HCT116 (cell line): ENCODE results near the gene UAP1L1. TPM values are rescaled to one million over a fixed set of nuclear protein-coding genes. Genes with fewer than 3 reads are reported as not detected.

Source experiments
- ATAC-seq: fragments of 200-7000 bp; cut with Tn5 transposase; 2 replicates; pipeline ENCODE4 v1.9.1; 2020; ENCODE audit warnings: mild to moderate bottlenecking, moderate library complexity
- BruUV-seq: library from RNA; stranded (reverse); fragments of 400-500 nt; replicated peaks from 2 replicates; lab custom pipeline; 2021; lab: Mats Ljungman, UMichigan
- CTCF ChIA-PET: fragments of 300-600 bp; sonication (Branson Sonifier 250); formaldehyde crosslinking; loops from one replicate; lab custom pipeline; 2021; ENCODE audit warnings: antibody characterized with exemption; lab: Charles Lee
- POLR2A ChIA-PET: fragments of 300-600, 350-600 bp; sonication (Branson Sonifier 250); formaldehyde crosslinking; loops from one replicate; lab custom pipeline; 2021; ENCODE audit warnings: antibody characterized with exemption; lab: Charles Lee
- RAD21 ChIA-PET, 2 experiments: fragments of 300-600 bp; sonication (Branson Sonifier 250); formaldehyde crosslinking; loops; one replicate each; lab custom pipeline; 2023; ENCODE audit warnings: low total read pairs in 2 of 2; ENCODE audit not compliant: uncharacterized antibody in 2 of 2, unreplicated experiment in 2 of 2, low non-redundant PET in 1 of 2; lab: Charles Lee
- DNase-seq: peaks from one replicate; pipeline ENCODE4 v3.0.0-alpha.2; 2010; ENCODE audit warnings: low read depth, low spot score
- H2AFZ ChIP-seq: fragments of 200-600 bp; shearing (Covaris generic), sonication (generic); 2 replicates; pipeline ENCODE4 v1.6.1; 2017; ENCODE audit warnings: low read depth, mixed run types, mixed read lengths, antibody characterized with exemption, low read length; ENCODE audit not compliant: poor library complexity, severe bottlenecking
- H3K27ac ChIP-seq: 2 replicates; pipeline ENCODE4 v1.5.1; 2012; ENCODE audit warnings: low read depth, low read length
- H3K27me3 ChIP-seq: fragments of 200-600 bp; sonication (generic); 2 replicates; pipeline ENCODE4 v1.6.1; 2016; ENCODE audit warnings: mixed run types, low read length, mixed read lengths; ENCODE audit not compliant: insufficient read depth
- H3K36me3 ChIP-seq, 2 experiments: fragments of 200-500 bp in 1 of 2; fragments of 200-600 bp in 1 of 2; sonication (Bioruptor generic) in 1 of 2; sonication (generic) in 1 of 2; 2 replicates each; pipeline versions ENCODE4 v1.5.1 to v1.6.1; 2014 to 2016; ENCODE audit warnings: low read length in 2 of 2, inconsistent platforms in 1 of 2, mixed read lengths in 1 of 2, mixed run types in 1 of 2; ENCODE audit not compliant: insufficient read depth in 2 of 2, control insufficient read depth in 1 of 2
- H3K4me1 ChIP-seq, 2 experiments: fragments of 200-600 bp in 1 of 2; sonication (generic) in 1 of 2; 2 replicates each; pipeline versions ENCODE4 v1.5.1 to v1.6.1; 2012 to 2017; ENCODE audit warnings: low read length in 2 of 2, inconsistent platforms in 1 of 2, mild to moderate bottlenecking in 1 of 2, mixed read lengths in 1 of 2, mixed run types in 1 of 2, moderate library complexity in 1 of 2; ENCODE audit not compliant: insufficient read depth in 2 of 2, control insufficient read depth in 1 of 2
- H3K4me2 ChIP-seq: fragments of 200-600 bp; sonication (generic); 2 replicates; pipeline ENCODE4 v1.6.1; 2017; ENCODE audit warnings: mixed run types, low read length, mixed read lengths
- H3K4me3 ChIP-seq, 2 experiments: fragments of 200-600 bp in 1 of 2; sonication (generic) in 1 of 2; replicated peaks in 1 of 2; 2 replicates each; pipeline ENCODE4 v1.5.1; 2011 to 2016; ENCODE audit warnings: low read length in 2 of 2, control low read depth in 1 of 2, low read depth in 1 of 2, mild to moderate bottlenecking in 1 of 2, mixed read lengths in 1 of 2, mixed run types in 1 of 2
- H3K79me2 ChIP-seq: fragments of 200-600 bp; sonication (generic); 2 replicates; pipeline ENCODE4 v1.6.1; 2017; ENCODE audit warnings: mild to moderate bottlenecking, mixed run types, low read length, moderate library complexity, mixed read lengths; ENCODE audit not compliant: insufficient read depth
- H3K9ac ChIP-seq: fragments of 200-600 bp; sonication (generic); 2 replicates; pipeline ENCODE4 v1.6.1; 2016; ENCODE audit warnings: low read length, mixed read lengths
- H3K9me2 ChIP-seq: fragments of 200-600 bp; sonication (generic), shearing (Covaris generic); 2 replicates; pipeline ENCODE4 v1.6.1; 2017; ENCODE audit warnings: mixed run types, mild to moderate bottlenecking, moderate library complexity; ENCODE audit not compliant: insufficient read depth
- H3K9me3 ChIP-seq, 2 experiments: fragments of 200-500 bp in 1 of 2; fragments of 200-600 bp in 1 of 2; sonication (Bioruptor generic) in 1 of 2; sonication (generic) in 1 of 2; 2 replicates each; pipeline ENCODE4 v1.6.1; 2014 to 2017; ENCODE audit warnings: low read length in 2 of 2, mixed read lengths in 2 of 2, inconsistent platforms in 1 of 2, low read depth in 1 of 2, mild to moderate bottlenecking in 1 of 2, mixed run types in 1 of 2, moderate library complexity in 1 of 2; ENCODE audit not compliant: control insufficient read depth in 1 of 2, insufficient read depth in 1 of 2
- H4K20me1 ChIP-seq: fragments of 200-600 bp; sonication (generic), shearing (Covaris generic); 2 replicates; pipeline ENCODE4 v1.6.1; 2017; ENCODE audit warnings: mixed run types, mild to moderate bottlenecking, moderate library complexity; ENCODE audit not compliant: insufficient read depth
- ELF1 ChIP-seq: IDR thresholded peaks from 2 replicates; pipeline ENCODE4 v1.6.1; 2012; ENCODE audit warnings: low read depth, borderline replicate concordance
- EZH2 ChIP-seq: fragments of 200-600 bp; sonication (generic); IDR thresholded peaks from 2 replicates; pipeline ENCODE4 v1.6.1; 2017; ENCODE audit warnings: antibody characterized with exemption, mixed run types
- EZH2phosphoT487 ChIP-seq: fragments of 200-600 bp; IDR thresholded peaks from 2 replicates; pipeline ENCODE4 v1.6.1; 2018; ENCODE audit warnings: antibody characterized with exemption, borderline replicate concordance
- FOSL1 ChIP-seq: IDR thresholded peaks from 2 replicates; pipeline ENCODE4 v1.6.1; 2012; ENCODE audit warnings: low read depth
- POLR2A ChIP-seq: IDR thresholded peaks from 2 replicates; pipeline ENCODE4 v1.7.0; 2011; ENCODE audit warnings: borderline replicate concordance; ENCODE audit not compliant: insufficient read depth, insufficient read length; ENCODE audit errors: extremely low read depth
- POLR2AphosphoS5 ChIP-seq: IDR thresholded peaks from 2 replicates; pipeline ENCODE4 v1.6.1; 2011; ENCODE audit warnings: mild to moderate bottlenecking, low read depth, low read length, moderate library complexity
- RAD21 ChIP-seq: IDR thresholded peaks from 2 replicates; pipeline ENCODE4 v1.6.1; 2012; ENCODE audit warnings: low read depth, mild to moderate bottlenecking
- REST ChIP-seq: IDR thresholded peaks from 2 replicates; pipeline ENCODE4 v1.6.1; 2012; ENCODE audit warnings: low read depth
- SIN3A ChIP-seq: IDR thresholded peaks from 2 replicates; pipeline ENCODE4 v1.6.1; 2012; ENCODE audit warnings: low read depth
- SP1 ChIP-seq: IDR thresholded peaks from 2 replicates; pipeline ENCODE4 v1.6.1; 2012; ENCODE audit warnings: low read depth
- SRF ChIP-seq: IDR thresholded peaks from 2 replicates; pipeline ENCODE4 v1.6.1; 2012; ENCODE audit warnings: low read depth
- ZFX ChIP-seq: fragments of 450-650 bp; IDR thresholded peaks from 2 replicates; pipeline ENCODE4 v1.6.1; 2017
- intact Hi-C: fragments of 100-400 bp; cut with micrococcal nuclease; formaldehyde crosslinking; loops from 2 replicates; pipeline ENCODE4 v1.10.0; 2022
- total RNA-seq: library from RNA; stranded (reverse); gene quantifications from one replicate; pipeline ENCODE4 v1.2.1, GENCODE V29; 2021; ENCODE audit not compliant: unreplicated experiment
- TF ChIP-seq, protein P1 (sequence below): IDR thresholded peaks from 2 replicates; pipeline ENCODE4 v1.6.1; 2011; ENCODE audit warnings: mild to moderate bottlenecking, low read length, moderate library complexity; ENCODE audit not compliant: insufficient replicate concordance; ENCODE audit errors: extremely low read depth
- TF ChIP-seq, protein P2 (sequence below): IDR thresholded peaks from 2 replicates; pipeline ENCODE4 v1.6.1; 2012

The UAP1L1 gene
- total RNA-seq, 1 experiment from 2014 or later = 11.0 TPM

GRCh38 chr9:137116728-137117127, 39.4 kb downstream of the UAP1L1 start:
- Histone ChIP-seq H4K20me1 (no peaks in the 10 kb centered on the region), H2AFZ (no peak overlapping the region), H3K9ac (no peak overlapping the region), H3K27ac (no peak overlapping the region), H3K36me3 (peaks cover 5 to 13% of the 10 kb centered on the region in 2 experiments; a peak in 3 of 4 replicates), H3K9me2 (no peaks in the 10 kb centered on the region), H3K4me3 (no peak overlapping the region), H3K9me3 (no peaks in the 10 kb centered on the region), H3K79me2 (peaks cover 19% of the 10 kb centered on the region), H3K4me1 (peaks cover 4 to 21% of the 10 kb centered on the region in 2 experiments), H3K27me3 (no peaks in the 10 kb centered on the region)
- no TSS peak for BruUV-seq
- RAD21 ChIA-PET = no interaction called here
- CTCF ChIA-PET = no interaction called here
- no peak for ATAC-seq
- POLR2A ChIA-PET = no interaction called here
- TF ChIP-seq POLR2AphosphoS5 = no peak
- TF ChIP-seq ELF1 = no peak
- TF ChIP-seq, protein P1, sequence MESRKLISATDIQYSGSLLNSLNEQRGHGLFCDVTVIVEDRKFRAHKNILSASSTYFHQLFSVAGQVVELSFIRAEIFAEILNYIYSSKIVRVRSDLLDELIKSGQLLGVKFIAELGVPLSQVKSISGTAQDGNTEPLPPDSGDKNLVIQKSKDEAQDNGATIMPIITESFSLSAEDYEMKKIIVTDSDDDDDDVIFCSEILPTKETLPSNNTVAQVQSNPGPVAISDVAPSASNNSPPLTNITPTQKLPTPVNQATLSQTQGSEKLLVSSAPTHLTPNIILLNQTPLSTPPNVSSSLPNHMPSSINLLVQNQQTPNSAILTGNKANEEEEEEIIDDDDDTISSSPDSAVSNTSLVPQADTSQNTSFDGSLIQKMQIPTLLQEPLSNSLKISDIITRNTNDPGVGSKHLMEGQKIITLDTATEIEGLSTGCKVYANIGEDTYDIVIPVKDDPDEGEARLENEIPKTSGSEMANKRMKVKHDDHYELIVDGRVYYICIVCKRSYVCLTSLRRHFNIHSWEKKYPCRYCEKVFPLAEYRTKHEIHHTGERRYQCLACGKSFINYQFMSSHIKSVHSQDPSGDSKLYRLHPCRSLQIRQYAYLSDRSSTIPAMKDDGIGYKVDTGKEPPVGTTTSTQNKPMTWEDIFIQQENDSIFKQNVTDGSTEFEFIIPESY = no peak
- TF ChIP-seq, protein P2, sequence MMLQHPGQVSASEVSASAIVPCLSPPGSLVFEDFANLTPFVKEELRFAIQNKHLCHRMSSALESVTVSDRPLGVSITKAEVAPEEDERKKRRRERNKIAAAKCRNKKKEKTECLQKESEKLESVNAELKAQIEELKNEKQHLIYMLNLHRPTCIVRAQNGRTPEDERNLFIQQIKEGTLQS = no peak
- TF ChIP-seq SIN3A = no peak
- TF ChIP-seq SP1 = no peak
- no peak for TF ChIP-seq REST
- no peak for TF ChIP-seq ZFX
- TF ChIP-seq EZH2phosphoT487 = no peak
- TF ChIP-seq SRF = no peak
- TF ChIP-seq EZH2 = no peak
- no peak for TF ChIP-seq RAD21
- TF ChIP-seq POLR2A = no peak
- no peak for TF ChIP-seq FOSL1
- TF ChIP-seq, all 23 proteins: peak for 0
- H3K4me2 ChIP-seq = no peak overlapping the region
- intact Hi-C loops = no loop called here
- DNase-seq = no peak
